Amniotic epithelial cell (primary cell): ENCODE data around the gene LSMEM2.
"Not testable (repeated sequence)": the region's sequence is repeated elsewhere in the genome, so short reads cannot be mapped to it uniquely, and the experiment has no call there.

ENCODE experiments used
- DNase-seq: peaks from one replicate; pipeline ENCODE4 v3.0.0-alpha.2; 2010; ENCODE audit warnings: low read depth

LSMEM2 gene

DNA sequence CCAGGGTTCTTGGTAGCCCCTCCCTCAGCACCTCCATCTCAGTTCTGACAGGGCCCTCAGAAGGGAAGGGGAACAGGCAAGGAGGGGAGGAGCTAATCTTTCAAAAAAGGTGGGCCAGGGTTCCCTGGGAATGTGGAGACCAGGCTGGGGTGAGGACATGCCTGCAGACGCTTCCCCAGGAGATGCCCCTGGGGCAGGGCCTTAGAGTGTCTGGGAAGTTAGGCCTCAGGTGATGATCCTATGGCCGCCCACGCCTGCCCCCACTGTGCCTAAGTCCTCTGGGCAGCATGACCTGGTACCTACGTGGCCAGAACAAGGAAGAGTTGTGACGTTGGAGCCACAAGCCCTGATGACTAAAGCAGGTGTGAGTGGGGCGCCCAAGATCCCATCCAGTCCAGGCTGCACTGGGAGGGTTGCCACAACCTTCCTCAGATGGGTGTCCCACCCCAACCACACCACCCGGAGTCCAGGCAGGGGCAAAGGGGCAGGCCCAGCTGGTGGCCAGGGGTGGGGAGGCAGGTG lies 13.9 kb upstream of the LSMEM2 start:
- DNase-seq: no peak

DNA sequence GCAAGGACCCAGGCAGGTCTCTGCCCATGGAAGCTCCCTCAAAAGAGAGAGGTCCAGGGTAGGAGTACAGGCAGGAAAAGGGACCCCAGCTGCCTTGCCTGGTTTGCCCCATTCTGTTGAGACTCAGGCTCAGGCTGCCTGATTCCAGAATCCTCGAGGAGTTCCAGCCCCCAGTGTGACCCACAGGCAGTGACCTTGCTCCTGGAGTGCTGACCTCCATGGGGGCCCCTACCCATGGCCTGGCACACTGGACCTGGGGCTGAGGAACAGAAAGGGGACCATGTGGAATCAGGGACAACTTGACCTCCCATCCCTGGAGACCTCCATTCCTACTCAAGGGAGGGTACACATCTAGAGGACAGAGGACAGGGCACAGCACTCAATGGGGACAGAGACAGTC lies 13.3 kb upstream of the LSMEM2 start:
- no peak for DNase-seq

DNA sequence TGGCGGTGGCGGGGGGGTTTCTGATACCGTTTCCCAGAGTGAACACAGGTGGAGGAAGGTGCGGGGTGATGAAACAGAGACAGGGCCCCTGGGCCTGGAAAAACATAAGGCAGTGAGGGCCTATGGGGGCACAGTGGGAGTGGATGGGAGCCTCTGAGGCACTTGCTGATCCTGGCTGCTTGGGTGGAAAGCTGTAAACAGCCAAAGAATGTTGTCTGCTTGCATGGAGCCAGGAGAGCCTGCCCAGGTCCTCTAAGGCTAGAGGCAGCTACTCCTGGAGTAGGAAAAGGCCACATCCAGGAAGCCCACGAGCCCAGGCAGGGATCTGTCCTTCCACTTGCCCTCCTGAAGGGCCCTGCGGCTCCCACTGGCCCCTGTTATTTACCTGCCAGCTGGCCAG lies 12.9 kb upstream of the LSMEM2 start:
- DNase-seq: no peak

- DNase-seq: no peak
Observed at GRCh38 chr3:50266836-50267235, 12.1 kb upstream of the LSMEM2 start.

- no peak for DNase-seq
Observed at GRCh38 chr3:50267280-50267913, 11.5 kb upstream of the LSMEM2 start.

DNA sequence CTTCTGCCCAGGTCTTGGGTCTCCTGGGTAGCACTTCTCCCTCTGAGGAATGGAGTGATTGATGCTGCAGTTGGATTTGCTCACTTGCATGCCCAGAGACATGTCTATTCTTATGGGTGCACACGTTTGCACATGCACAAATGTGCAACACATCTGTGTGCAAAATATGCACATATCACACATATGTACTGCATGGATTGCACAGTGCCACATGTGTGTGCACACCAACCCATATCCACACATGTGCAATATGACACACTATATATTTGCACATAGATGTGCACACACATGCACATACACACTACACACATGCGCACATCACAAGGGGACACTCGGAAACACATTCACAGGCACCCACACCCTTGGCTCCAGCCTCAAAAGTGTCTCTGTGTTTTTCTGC lies 10.6 kb upstream of the LSMEM2 start:
- no peak for DNase-seq

GRCh38 chr3:50268703-50269451 lies 10.0 kb upstream of the LSMEM2 start, which contains the start of gene SEMA3B:
TSS of gene SEMA3B (plus strand) at chr3:50269147. CDS start at chr3:50269241, 94 bp downstream.
- peak; percentile 29 for DNase-seq

DNA sequence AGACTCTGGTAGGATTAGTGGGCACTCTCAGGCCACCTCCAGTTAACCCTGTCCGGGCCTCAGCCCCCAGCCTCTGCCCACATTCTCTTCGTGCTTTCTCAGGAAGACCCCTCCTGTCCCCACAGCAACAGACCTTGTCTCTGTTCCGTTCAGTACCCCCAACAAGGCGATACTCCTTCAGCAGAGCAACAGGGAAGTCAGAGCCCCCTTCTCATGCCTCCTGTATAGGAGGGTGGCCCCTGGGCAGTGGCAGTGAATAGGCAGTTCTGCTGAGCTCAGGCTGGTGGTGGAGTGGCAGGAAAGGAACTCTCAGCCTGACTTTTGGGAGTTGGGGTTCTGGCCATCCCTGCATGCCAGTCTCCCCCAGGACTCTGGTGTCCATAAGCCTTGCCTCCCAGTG lies 9.4 kb upstream of the LSMEM2 start:
- no peak for DNase-seq

- DNase-seq: peak; percentile 58
Observed at GRCh38 chr3:50269977-50270413, 8.9 kb upstream of the LSMEM2 start.

GRCh38 chr3:50270422-50271224 lies 8.3 kb upstream of the LSMEM2 start:
- DNase-seq: peak; percentile 42

- no peak for DNase-seq
Observed at GRCh38 chr3:50271314-50271936, 7.5 kb upstream of the LSMEM2 start.

DNA sequence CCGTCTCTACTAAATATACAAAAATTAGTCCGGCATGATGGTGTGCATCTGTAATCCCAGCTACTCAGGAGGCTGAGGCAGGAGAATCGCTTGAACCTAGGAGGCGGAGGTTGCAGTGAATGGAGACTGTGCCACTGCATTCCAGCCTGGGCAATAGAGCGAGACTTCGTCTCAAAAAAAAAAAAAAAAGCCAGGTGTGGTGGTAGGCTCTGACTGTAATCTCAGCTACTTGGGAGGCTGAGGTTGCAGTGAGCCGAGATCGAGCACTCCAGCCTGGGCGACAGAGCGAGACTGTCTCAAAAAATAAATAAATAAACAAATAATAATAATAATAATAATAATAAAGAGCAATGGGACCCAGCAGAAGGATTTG lies 6.4 kb upstream of the LSMEM2 start:
- DNase-seq: not testable (repeated sequence)

DNA sequence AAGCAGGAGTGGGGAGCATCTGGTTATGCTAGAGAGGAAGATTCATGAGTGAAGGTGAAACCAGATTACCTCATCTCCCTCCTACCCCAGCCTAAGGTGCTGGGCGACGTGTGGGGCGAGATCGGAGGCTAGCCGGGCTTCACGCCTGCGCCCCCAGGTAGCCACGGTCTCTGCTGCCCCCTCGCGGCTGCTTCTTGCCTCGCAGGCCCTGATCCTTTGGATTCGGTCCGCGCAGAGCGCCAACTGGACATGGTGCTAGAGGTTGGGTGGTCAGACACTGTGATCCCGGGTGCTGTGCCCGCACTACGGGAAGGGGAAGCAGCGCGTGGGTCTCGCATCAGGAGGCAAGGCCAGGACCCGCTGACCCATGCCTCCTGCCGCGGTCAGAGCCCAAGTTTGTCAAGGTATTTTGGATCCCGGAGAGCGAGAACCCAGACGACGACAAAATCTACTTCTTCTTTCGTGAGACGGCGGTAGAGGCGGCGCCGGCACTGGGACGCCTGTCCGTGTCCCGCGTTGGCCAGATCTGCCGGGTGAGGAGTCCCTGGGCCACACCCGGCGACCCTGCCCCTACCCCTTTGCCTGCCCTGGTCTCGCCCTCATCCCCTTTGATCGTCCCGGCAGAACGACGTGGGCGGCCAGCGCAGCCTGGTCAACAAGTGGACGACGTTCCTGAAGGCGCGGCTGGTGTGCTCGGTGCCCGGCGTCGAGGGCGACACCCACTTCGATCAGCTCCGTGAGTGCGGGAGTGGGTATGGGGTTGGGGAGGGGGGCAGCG lies 5.8 kb upstream of the LSMEM2 start:
- DNase-seq: peak; percentile 53

- DNase-seq: no peak
Observed at GRCh38 chr3:50273689-50274065, 5.2 kb upstream of the LSMEM2 start.

GRCh38 chr3:50274371-50275104 lies 4.3 kb upstream of the LSMEM2 start:
- peak; percentile 45 for DNase-seq

DNA sequence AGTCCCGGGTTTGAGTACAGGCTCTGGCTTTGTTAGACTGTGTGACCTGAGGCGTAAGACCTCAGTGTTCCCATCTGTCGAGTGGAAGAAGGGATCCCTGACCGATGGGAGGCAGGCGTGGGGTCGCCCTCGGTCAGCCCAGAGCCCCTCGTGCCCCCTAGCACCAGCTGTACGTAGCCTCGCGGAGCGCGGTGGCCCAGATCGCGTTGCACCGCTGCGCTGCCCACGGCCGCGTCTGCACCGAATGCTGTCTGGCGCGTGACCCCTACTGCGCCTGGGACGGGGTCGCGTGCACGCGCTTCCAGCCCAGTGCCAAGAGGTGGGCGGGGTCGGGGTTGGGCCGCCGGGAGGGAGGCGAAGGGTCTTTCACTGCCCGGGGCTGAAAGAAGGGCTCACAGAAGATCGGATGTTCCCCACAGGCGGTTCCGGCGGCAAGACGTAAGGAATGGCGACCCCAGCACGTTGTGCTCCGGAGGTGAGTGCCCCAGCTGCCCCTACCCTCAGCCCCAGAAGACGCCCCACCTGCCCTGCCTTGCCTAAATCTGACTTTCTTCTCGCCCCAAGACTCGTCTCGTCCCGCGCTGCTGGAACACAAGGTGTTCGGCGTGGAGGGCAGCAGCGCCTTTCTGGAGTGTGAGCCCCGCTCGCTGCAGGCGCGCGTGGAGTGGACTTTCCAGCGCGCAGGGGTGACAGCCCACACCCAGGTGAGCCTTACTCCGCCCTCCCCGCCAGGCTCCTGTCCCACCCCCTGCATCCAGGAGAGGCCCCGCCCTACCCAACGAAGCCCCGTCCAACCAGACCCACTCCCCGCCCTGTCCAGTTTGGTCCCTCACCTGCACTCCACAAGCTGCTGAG lies 3.5 kb upstream of the LSMEM2 start:
- DNase-seq: no peak

GRCh38 chr3:50275996-50276761 lies 2.7 kb upstream of the LSMEM2 start:
- no peak for DNase-seq

DNA sequence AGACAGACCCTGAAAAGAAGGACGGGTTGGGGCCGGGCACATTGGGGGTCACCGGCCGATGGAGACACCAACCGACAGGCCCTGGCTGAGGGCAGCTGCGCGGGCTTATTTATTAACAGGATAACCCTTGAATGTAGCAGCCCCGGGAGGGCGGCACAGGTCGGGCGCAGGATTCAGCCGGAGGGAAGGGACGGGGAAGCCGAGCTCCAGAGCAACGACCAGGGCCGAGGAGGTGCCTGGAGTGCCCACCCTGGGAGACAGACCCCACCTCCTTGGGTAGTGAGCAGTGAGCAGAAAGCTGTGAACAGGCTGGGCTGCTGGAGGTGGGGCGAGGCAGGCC lies 2.2 kb upstream of the LSMEM2 start:
- DNase-seq: no peak
